H1 (cell line): ENCODE data around the gene RAB11FIP3. TPM values are rescaled to one million over a fixed set of nuclear protein-coding genes. Genes with fewer than 3 reads are reported as not detected.

Experiments
- CTCF ChIA-PET: fragments of 300-600 bp; sonication (Branson Sonifier 250); formaldehyde crosslinking; loops from one replicate; lab custom pipeline; 2021; ENCODE audit not compliant: partially characterized antibody; lab: Charles Lee
- POLR2A ChIA-PET: fragments of 300-600 bp; sonication (Branson Sonifier 250); formaldehyde crosslinking; loops from one replicate; lab custom pipeline; 2021; ENCODE audit warnings: inconsistent platforms; ENCODE audit not compliant: partially characterized antibody; lab: Charles Lee
- DNase-seq, 2 experiments: peaks; one replicate each; pipeline versions ENCODE4 v3.0.0 to v3.0.0-alpha.2; 2010 to 2022; ENCODE audit warnings: low spot score in 2 of 2, low read depth in 1 of 2, mixed read lengths in 1 of 2
- FAIRE-seq: peaks from 2 replicates; lab custom pipeline; 2011; peaks lifted over from hg19 to GRCh38; lab: Jason Lieb, UNC
- H2AFZ ChIP-seq: 2 replicates; pipeline ENCODE4 v1.8.1; 2012; ENCODE audit warnings: low read length, inconsistent platforms
- H2AK5ac ChIP-seq: 2 replicates; pipeline ENCODE4 v1.6.1; 2013; ENCODE audit warnings: low read depth, low read length
- H2BK120ac ChIP-seq: replicated peaks from 2 replicates; pipeline ENCODE3; 2013; ENCODE audit warnings: low read depth, low read length, inconsistent platforms
- H2BK12ac ChIP-seq: 2 replicates; pipeline ENCODE4 v1.6.1; 2013; ENCODE audit warnings: low read depth, low read length
- H2BK15ac ChIP-seq: 2 replicates; pipeline ENCODE4 v1.6.1; 2013; ENCODE audit warnings: low read length
- H2BK20ac ChIP-seq: 2 replicates; pipeline ENCODE4 v1.6.1; 2013; ENCODE audit warnings: low read length
- H2BK5ac ChIP-seq: 2 replicates; pipeline ENCODE4 v1.6.1; 2013; ENCODE audit warnings: low read depth, low read length
- H3K14ac ChIP-seq: 2 replicates; pipeline ENCODE4 v1.6.1; 2013; ENCODE audit warnings: inconsistent platforms; ENCODE audit not compliant: insufficient read length
- H3K18ac ChIP-seq: 2 replicates; pipeline ENCODE4 v1.6.1; 2013; ENCODE audit warnings: low read length; ENCODE audit errors: extremely low read depth
- H3K23ac ChIP-seq: 2 replicates; pipeline ENCODE4 v1.6.1; 2013; ENCODE audit warnings: inconsistent platforms; ENCODE audit not compliant: insufficient read length
- H3K23me2 ChIP-seq: 2 replicates; pipeline ENCODE4 v1.6.1; 2013; ENCODE audit warnings: low read depth, low read length
- H3K27ac ChIP-seq: 2 replicates; pipeline ENCODE4 v1.6.1; 2011; ENCODE audit warnings: low read depth, low read length, inconsistent platforms
- H3K27me3 ChIP-seq, 4 experiments: replicated peaks in 1 of 4; 1 replicate in 1 of 4; 2 replicates in 3 of 4; pipeline versions ENCODE4 v1.6.1 to v1.8.1; 2011 to 2013; ENCODE audit warnings: low read length in 3 of 4, mild to moderate bottlenecking in 3 of 4, inconsistent platforms in 2 of 4, mixed read lengths in 2 of 4, moderate library complexity in 1 of 4; ENCODE audit not compliant: control insufficient read depth in 3 of 4, insufficient read depth in 3 of 4; ENCODE audit errors: extremely low read depth in 1 of 4
- H3K36me3 ChIP-seq, 4 experiments: 2 replicates each; pipeline versions ENCODE4 v1.6.1 to v1.8.1; 2011 to 2013; ENCODE audit warnings: mild to moderate bottlenecking in 4 of 4, low read length in 3 of 4, moderate library complexity in 2 of 4, control low read depth in 1 of 4, inconsistent platforms in 1 of 4; ENCODE audit not compliant: insufficient read depth in 4 of 4, control insufficient read depth in 2 of 4
- H3K4ac ChIP-seq: replicated peaks from 2 replicates; pipeline ENCODE3; 2013; ENCODE audit warnings: low read length, low read depth, mixed read lengths, inconsistent platforms; ENCODE audit not compliant: insufficient read length
- H3K4me1 ChIP-seq, 4 experiments: replicated peaks in 1 of 4; 1 replicate in 1 of 4; 2 replicates in 3 of 4; pipeline versions ENCODE4 v1.6.1 to v1.8.1; 2011 to 2013; ENCODE audit warnings: low read length in 3 of 4, inconsistent platforms in 2 of 4, mixed read lengths in 1 of 4; ENCODE audit not compliant: insufficient read depth in 4 of 4, control insufficient read depth in 3 of 4
- H3K4me2 ChIP-seq, 2 experiments: 2 replicates each; pipeline versions ENCODE4 v1.6.1 to v1.8.1; 2011 to 2013; ENCODE audit warnings: low read depth in 2 of 2, low read length in 2 of 2, control low read depth in 1 of 2, inconsistent platforms in 1 of 2, mild to moderate bottlenecking in 1 of 2; ENCODE audit not compliant: insufficient read depth in 1 of 2
- H3K4me3 ChIP-seq, 4 experiments: fragments of 200-600, 300-600 bp in 1 of 4; sonication (generic), shearing (Covaris generic), sonication (Bioruptor Twin) in 1 of 4; 2 replicates each; pipeline versions ENCODE4 v1.5.1 to v1.8.1; 2011 to 2016; ENCODE audit warnings: low read length in 4 of 4, low read depth in 3 of 4, control low read depth in 2 of 4, inconsistent platforms in 2 of 4, mild to moderate bottlenecking in 2 of 4, mixed read lengths in 1 of 4, moderate library complexity in 1 of 4; ENCODE audit not compliant: insufficient read depth in 2 of 4; ENCODE audit errors: extremely low read depth in 1 of 4
- H3K56ac ChIP-seq: replicated peaks from 2 replicates; pipeline ENCODE3; 2013; ENCODE audit warnings: low read depth, mild to moderate bottlenecking, mixed read lengths, low read length, inconsistent platforms; ENCODE audit not compliant: insufficient read length
- H3K79me1 ChIP-seq: 2 replicates; pipeline ENCODE4 v1.6.1; 2013; ENCODE audit warnings: low read depth, low read length, control low read depth
- H3K79me2 ChIP-seq, 2 experiments: 2 replicates each; pipeline versions ENCODE4 v1.6.1 to v1.8.1; 2012 to 2013; ENCODE audit warnings: low read length in 2 of 2, mild to moderate bottlenecking in 2 of 2, inconsistent platforms in 1 of 2; ENCODE audit not compliant: insufficient read depth in 2 of 2, control insufficient read depth in 1 of 2
- H3K9ac ChIP-seq, 4 experiments: replicated peaks in 1 of 4; 1 replicate in 1 of 4; 2 replicates in 3 of 4; pipeline versions ENCODE4 v1.6.1 to v1.8.1; 2011 to 2013; ENCODE audit warnings: low read depth in 3 of 4, low read length in 3 of 4, control low read depth in 2 of 4, mild to moderate bottlenecking in 2 of 4, moderate library complexity in 2 of 4, inconsistent platforms in 1 of 4; ENCODE audit errors: extremely low read depth in 1 of 4
- H3K9me3 ChIP-seq, 2 experiments: 2 replicates each; pipeline versions ENCODE4 v1.6.1 to v1.8.1; 2012 to 2013; ENCODE audit warnings: mild to moderate bottlenecking in 2 of 2, moderate library complexity in 2 of 2, control low read depth in 1 of 2, inconsistent platforms in 1 of 2, low read depth in 1 of 2, low read length in 1 of 2, mixed read lengths in 1 of 2; ENCODE audit not compliant: insufficient read depth in 2 of 2
- H4K20me1 ChIP-seq, 2 experiments: replicated peaks in 1 of 2; 2 replicates each; pipeline versions ENCODE3 to v1.8.1; 2011 to 2013; ENCODE audit warnings: inconsistent platforms in 2 of 2, low read length in 2 of 2, mild to moderate bottlenecking in 1 of 2; ENCODE audit not compliant: insufficient read depth in 2 of 2, control insufficient read depth in 1 of 2
- H4K5ac ChIP-seq: 2 replicates; pipeline ENCODE4 v1.6.1; 2013; ENCODE audit warnings: low read length, low read depth, mixed read lengths, inconsistent platforms; ENCODE audit not compliant: insufficient read length
- H4K8ac ChIP-seq: 2 replicates; pipeline ENCODE4 v1.8.0; 2013; ENCODE audit warnings: mild to moderate bottlenecking, moderate library complexity, low read length, inconsistent platforms; ENCODE audit not compliant: insufficient read depth; ENCODE audit errors: extremely low read depth
- H4K91ac ChIP-seq: replicated peaks from 2 replicates; pipeline ENCODE3; 2013; ENCODE audit warnings: low read length, mixed read lengths, inconsistent platforms; ENCODE audit not compliant: insufficient read length
- BACH1 ChIP-seq: IDR thresholded peaks from 2 replicates; pipeline ENCODE4 v1.6.1; 2012; ENCODE audit warnings: low read length, improper control_type of control experiment
- CREB1 ChIP-seq: IDR thresholded peaks from 2 replicates; pipeline ENCODE4 v1.6.1; 2012; ENCODE audit warnings: inconsistent platforms
- CTBP2 ChIP-seq: IDR thresholded peaks from 2 replicates; pipeline ENCODE4 v1.7.0; 2011; ENCODE audit warnings: borderline replicate concordance, mild to moderate bottlenecking, moderate library complexity, mixed read lengths, low read length; ENCODE audit not compliant: insufficient read depth, insufficient read length
- HDAC2 ChIP-seq, 2 experiments: fragments of 300-600 bp in 1 of 2; sonication (generic) in 1 of 2; IDR thresholded peaks; 2 replicates each; pipeline ENCODE4 v1.6.1; 2011 to 2012; ENCODE audit warnings: low read depth in 2 of 2, low read length in 2 of 2, mild to moderate bottlenecking in 2 of 2, moderate library complexity in 2 of 2, borderline replicate concordance in 1 of 2, inconsistent platforms in 1 of 2
- JUN ChIP-seq: IDR thresholded peaks from 2 replicates; pipeline ENCODE4 v1.6.1; 2011; ENCODE audit warnings: low read depth, mild to moderate bottlenecking, improper control_type of control experiment, low read length
- JUND ChIP-seq: IDR thresholded peaks from 2 replicates; pipeline ENCODE4 v1.6.1; 2011; ENCODE audit warnings: mild to moderate bottlenecking, improper control_type of control experiment, low read length
- KDM4A ChIP-seq: IDR thresholded peaks from one replicate; pipeline ENCODE4 v1.7.1; 2012; ENCODE audit warnings: low read depth, mild to moderate bottlenecking, moderate library complexity, low read length, inconsistent platforms; ENCODE audit not compliant: severe bottlenecking
- NANOG ChIP-seq: IDR thresholded peaks from 2 replicates; pipeline ENCODE4 v1.6.1; 2011; ENCODE audit warnings: low read length, low read depth, mild to moderate bottlenecking, inconsistent platforms; ENCODE audit not compliant: insufficient read depth, poor library complexity, severe bottlenecking
- RBBP5 ChIP-seq: IDR thresholded peaks from 2 replicates; pipeline ENCODE4 v1.7.1; 2012; ENCODE audit warnings: low read depth, mild to moderate bottlenecking, inconsistent platforms, low read length, moderate library complexity, borderline replicate concordance
- SP1 ChIP-seq: IDR thresholded peaks from 2 replicates; pipeline ENCODE4 v1.6.1; 2011; ENCODE audit warnings: low read depth, low read length
- SP2 ChIP-seq: IDR thresholded peaks from 2 replicates; pipeline ENCODE4 v1.6.1; 2012; ENCODE audit warnings: mild to moderate bottlenecking, low read length, inconsistent platforms
- SP4 ChIP-seq: IDR thresholded peaks from 2 replicates; pipeline ENCODE4 v1.6.1; 2012; ENCODE audit warnings: low read length, inconsistent platforms
- TAF1 ChIP-seq: IDR thresholded peaks from 2 replicates; pipeline ENCODE4 v1.6.1; 2011; ENCODE audit warnings: mild to moderate bottlenecking, low read depth, low read length
- TEAD4 ChIP-seq: IDR thresholded peaks from 2 replicates; pipeline ENCODE4 v1.6.1; 2012; ENCODE audit warnings: low read depth, low read length, inconsistent platforms, mixed read lengths
- WGBS, 2 experiments: shearing (Covaris generic) in 1 of 2; methylation state at CpG; one replicate each; pipeline versions ENCODE4 v1.1.6 to v1.1.7; 2013 to 2015; ENCODE audit warnings: low lambda C conversion rate in 2 of 2, mixed read lengths in 2 of 2, inconsistent platforms in 1 of 2, low coverage in 1 of 2, missing lambda C conversion rate in 1 of 2; ENCODE audit not compliant: insufficient replicate concordance in 2 of 2, insufficient coverage in 1 of 2, insufficient read length in 1 of 2; ENCODE audit errors: extremely low coverage in 1 of 2, missing lambda C conversion rate in 1 of 2; 5-methylcytosine and 5-hydroxymethylcytosine counted together
- polyA plus RNA-seq, 7 experiments: library from polyadenylated mRNA; depleted of rRNA in 3 of 7; stranded (reverse) in 5 of 7; unstranded in 2 of 7; fragments of >200 nt in 5 of 7; fragments of 200-250 nt in 2 of 7; gene quantifications; 1 replicate in 5 of 7; 2 replicates in 1 of 7; 4 replicates in 1 of 7; pipeline versions ENCODE4 v1.2.1 to v1.2.3, GENCODE V29; 2011 to 2013; ENCODE audit warnings: missing spikeins in 2 of 7, mixed read lengths in 2 of 7
- total RNA-seq: library from RNA; stranded (reverse); fragmentation: NEBNext Ultra II Directional; extraction: Animal tissue kit (Norgen Biotek cat#: 25700); gene quantifications from 2 replicates; pipeline ENCODE4 v1.2.1, GENCODE V29; 2021

The RAB11FIP3 gene
- total and polyA plus RNA-seq, 2 of the 8 experiments (the other 6 are each of a cell fraction or from before 2014, with no cell fraction given) = 9.3 to 35.2 TPM

- Histone ChIP-seq H3K4ac (no peak overlapping the region), H3K4me3 (no peak overlapping the region), H2AK5ac (no peak overlapping the region), H3K18ac (no peak overlapping the region), H2BK15ac (no peak overlapping the region), H3K27me3 (no peaks in the 10 kb centered on the region), H3K79me1 (no peaks in the 10 kb centered on the region; the same call in none of the 2 replicates), H2AFZ (no peak overlapping the region), H3K23ac (no peak overlapping the region), H3K4me1 (no peaks in the 10 kb centered on the region), H4K91ac (no peak overlapping the region), H3K36me3 (no peaks in the 10 kb centered on the region), H2BK120ac (no peak overlapping the region), H4K20me1 (peaks cover 0 to 9% of the 10 kb centered on the region in 2 experiments), H3K9ac (no peak overlapping the region), H4K5ac (no peak overlapping the region), H3K23me2 (no peaks in the 10 kb centered on the region), H3K4me2 (no peak overlapping the region), H3K27ac (no peak overlapping the region), H3K14ac (no peak overlapping the region), H3K79me2 (peaks cover 0 to 17% of the 10 kb centered on the region in 2 experiments; a peak in 2 of 4 replicates), H2BK12ac (no peak overlapping the region), H4K8ac (no peak overlapping the region), H3K56ac (no peak overlapping the region), H2BK5ac (no peak overlapping the region), H3K9me3 (no peaks in the 10 kb centered on the region), H2BK20ac (no peak overlapping the region)
- DNase-seq (no peak), FAIRE-seq (no peak)
- ChIA-PET POLR2A (no interaction called here), CTCF (interaction anchor here (0.6 to 1.8 kb wide), 4 partner anchors 13 to 60 kb away, joined by 3 to 6 read pairs (median 3); no protein-coding TSS in a partner anchor)
- 93% methylated on average over 6 of the region's 6 CpGs; no CpG with 5 or more reads in 1 of the 2 experiments for WGBS, 2 experiments
- TF ChIP-seq SP1 (no peak), TAF1 (no peak), BACH1 (no peak), RBBP5 (no peak), JUN (no peak), CTBP2 (no peak), CREB1 (no peak), SP4 (no peak), SP2 (no peak), TEAD4 (no peak), KDM4A (no peak), NANOG (no peak), JUND (no peak), HDAC2 (IDR thresholded peaks at IDR 0.05; ENCODE audit: borderline replicate concordance in 1 of 2, low read depth in 2 of 2, low read length in 2 of 2) (no peak)
These were observed 15.2 kb downstream of the RAB11FIP3 start for GRCh38 chr16:440627-441026.
